ENCODE data around the gene NANOS3.

- TF ChIP-seq CTCF (IDR thresholded peaks at IDR 0.05), result no peak
- no peak for TF ChIP-seq POLR2A (IDR thresholded peaks at IDR 0.05)
These were observed 16.1 kb upstream of the NANOS3 start for GRCh38 chr19:13860679-13861391.
